ENCODE data around the gene STK33. TPM values are rescaled to one million over a fixed set of nuclear protein-coding genes. Genes with fewer than 3 reads are reported as not detected.

STK33 gene
- total RNA-seq, 2 donors from 2014 or later: 16.4 to 23.0 TPM

DNA sequence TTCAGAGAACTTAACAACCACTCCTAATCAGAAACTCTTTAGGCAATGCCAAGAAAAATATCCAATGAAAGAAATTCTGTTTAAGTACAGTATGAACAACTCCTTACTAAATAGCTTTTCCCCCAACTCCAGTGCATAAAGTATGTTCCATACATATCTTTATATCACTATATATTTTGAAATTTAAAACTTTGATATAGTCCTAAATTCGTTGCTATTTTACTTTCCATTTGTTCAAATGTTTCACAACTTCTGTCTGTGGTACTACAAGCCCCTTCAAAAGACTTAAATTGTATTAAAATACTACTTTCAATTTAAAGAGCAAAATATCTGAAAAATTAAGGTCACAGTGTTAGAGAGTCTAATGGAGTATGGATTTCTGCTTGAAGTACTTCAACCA is 52.6 kb downstream of the STK33 start:
- no peak overlapping the region for H3K4me3 ChIP-seq
- H3K36me3 ChIP-seq: no peaks in the 10 kb centered on the region
- H3K9me3 ChIP-seq: no peaks in the 10 kb centered on the region
- TF ChIP-seq, protein P1, sequence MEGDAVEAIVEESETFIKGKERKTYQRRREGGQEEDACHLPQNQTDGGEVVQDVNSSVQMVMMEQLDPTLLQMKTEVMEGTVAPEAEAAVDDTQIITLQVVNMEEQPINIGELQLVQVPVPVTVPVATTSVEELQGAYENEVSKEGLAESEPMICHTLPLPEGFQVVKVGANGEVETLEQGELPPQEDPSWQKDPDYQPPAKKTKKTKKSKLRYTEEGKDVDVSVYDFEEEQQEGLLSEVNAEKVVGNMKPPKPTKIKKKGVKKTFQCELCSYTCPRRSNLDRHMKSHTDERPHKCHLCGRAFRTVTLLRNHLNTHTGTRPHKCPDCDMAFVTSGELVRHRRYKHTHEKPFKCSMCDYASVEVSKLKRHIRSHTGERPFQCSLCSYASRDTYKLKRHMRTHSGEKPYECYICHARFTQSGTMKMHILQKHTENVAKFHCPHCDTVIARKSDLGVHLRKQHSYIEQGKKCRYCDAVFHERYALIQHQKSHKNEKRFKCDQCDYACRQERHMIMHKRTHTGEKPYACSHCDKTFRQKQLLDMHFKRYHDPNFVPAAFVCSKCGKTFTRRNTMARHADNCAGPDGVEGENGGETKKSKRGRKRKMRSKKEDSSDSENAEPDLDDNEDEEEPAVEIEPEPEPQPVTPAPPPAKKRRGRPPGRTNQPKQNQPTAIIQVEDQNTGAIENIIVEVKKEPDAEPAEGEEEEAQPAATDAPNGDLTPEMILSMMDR (IDR thresholded peaks at IDR 0.05): no peak
- H3K4me1 ChIP-seq: no peaks in the 10 kb centered on the region
- H3K27me3 ChIP-seq: no peaks in the 10 kb centered on the region
- DNase-seq (ENCODE audit: low spot score): no peak
- no peak overlapping the region for H3K27ac ChIP-seq

DNA sequence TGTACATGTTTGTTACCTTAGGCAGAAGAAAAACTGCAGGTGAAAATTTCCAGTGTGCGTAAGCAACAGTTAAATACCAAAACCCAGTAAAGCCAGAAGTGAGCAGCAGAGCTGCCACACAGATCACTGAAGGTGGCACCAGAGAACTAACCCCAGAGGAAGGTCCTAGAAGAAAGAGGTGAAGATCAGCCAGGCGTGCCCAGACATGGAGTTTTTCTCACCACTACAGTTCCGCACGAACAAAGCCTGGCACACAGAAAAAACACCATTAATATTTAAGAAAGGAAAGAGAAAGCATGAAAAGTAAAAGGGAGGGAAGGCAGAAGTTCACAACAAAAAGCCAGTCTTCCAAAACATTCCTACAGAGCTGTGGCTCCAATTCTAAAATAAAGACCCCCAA is 60.7 kb downstream of the STK33 start:
- no peak overlapping the region for H3K27ac ChIP-seq
- no peaks in the 10 kb centered on the region for H3K4me1 ChIP-seq
- no peaks in the 10 kb centered on the region for H3K9me3 ChIP-seq
- TF ChIP-seq, protein P1 (IDR thresholded peaks at IDR 0.05): no peak
- H3K4me3 ChIP-seq: no peak overlapping the region
- H3K36me3 ChIP-seq: no peaks in the 10 kb centered on the region
- no peaks in the 10 kb centered on the region for H3K27me3 ChIP-seq
- no peak for DNase-seq (ENCODE audit: low spot score)

DNA sequence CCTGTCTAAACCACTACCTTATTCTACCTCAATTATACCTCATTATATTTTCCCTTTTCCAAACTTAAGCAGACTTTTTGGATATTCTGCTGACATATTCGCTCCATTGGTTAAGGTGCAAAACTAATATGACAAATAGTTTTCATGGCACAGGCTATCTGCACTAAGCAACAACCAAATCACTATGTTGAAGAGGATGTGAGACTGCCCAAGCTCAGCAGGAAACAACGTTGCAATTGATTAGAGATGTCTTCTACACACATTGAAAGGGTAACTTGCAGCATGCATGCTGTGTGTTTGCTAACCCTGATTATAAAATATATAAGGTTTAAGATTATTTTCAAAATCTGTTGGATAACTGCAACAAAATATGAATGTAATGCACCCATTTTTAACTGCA is 61.6 kb downstream of the STK33 start:
- no peaks in the 10 kb centered on the region for H3K27me3 ChIP-seq
- no peak for DNase-seq (ENCODE audit: low spot score)
- no peak overlapping the region for H3K4me3 ChIP-seq
- H3K27ac ChIP-seq: no peak overlapping the region
- no peaks in the 10 kb centered on the region for H3K36me3 ChIP-seq
- no peaks in the 10 kb centered on the region for H3K4me1 ChIP-seq
- TF ChIP-seq, protein P1 (IDR thresholded peaks at IDR 0.05): no peak
- H3K9me3 ChIP-seq: no peaks in the 10 kb centered on the region

DNA sequence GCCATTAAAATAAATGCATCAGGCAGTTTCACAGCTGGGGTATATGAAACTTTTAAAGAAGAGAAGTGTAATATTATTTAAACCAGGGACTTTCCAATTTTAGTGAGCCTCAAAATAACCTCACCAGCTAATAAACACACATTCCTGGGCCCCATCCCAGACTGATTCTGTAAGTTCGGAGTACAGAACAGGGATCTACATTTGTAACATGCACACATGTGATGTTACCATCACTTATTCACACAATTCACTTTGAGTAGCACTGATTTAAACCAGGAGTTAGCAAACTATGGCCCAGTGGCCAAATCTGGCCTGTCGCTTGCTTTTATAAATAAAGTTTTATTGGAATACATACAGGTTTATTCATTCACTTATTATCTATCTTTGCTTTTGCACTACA is 62.0 kb downstream of the STK33 start:
- DNase-seq (ENCODE audit: low spot score): no peak
- H3K9me3 ChIP-seq: no peaks in the 10 kb centered on the region
- no peaks in the 10 kb centered on the region for H3K36me3 ChIP-seq
- no peaks in the 10 kb centered on the region for H3K27me3 ChIP-seq
- H3K4me3 ChIP-seq: no peak overlapping the region
- H3K4me1 ChIP-seq: no peaks in the 10 kb centered on the region
- TF ChIP-seq, protein P1 (IDR thresholded peaks at IDR 0.05): no peak
- H3K27ac ChIP-seq: no peak overlapping the region

DNA sequence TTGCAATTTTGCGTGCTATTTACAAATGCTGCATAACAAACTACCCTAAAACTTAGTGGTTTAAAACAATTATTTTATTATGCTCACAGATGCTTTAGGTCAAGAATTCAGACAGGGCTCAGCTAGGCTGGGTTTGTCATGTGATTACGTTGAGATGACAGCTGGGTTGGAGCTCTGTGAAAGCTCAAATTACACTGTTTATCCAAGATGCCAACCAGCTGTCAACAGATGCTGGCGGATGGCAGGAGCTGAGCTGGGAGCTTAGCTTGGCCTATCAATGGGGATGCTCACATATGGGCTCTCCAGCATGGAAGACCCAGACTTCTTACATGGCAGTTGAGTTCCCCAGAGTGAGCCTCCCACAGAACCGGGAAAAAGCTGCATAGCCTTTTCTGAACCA is 62.7 kb downstream of the STK33 start:
- H3K27me3 ChIP-seq: no peaks in the 10 kb centered on the region
- H3K4me1 ChIP-seq: no peaks in the 10 kb centered on the region
- TF ChIP-seq, protein P1 (IDR thresholded peaks at IDR 0.05): no peak
- H3K9me3 ChIP-seq: no peaks in the 10 kb centered on the region
- H3K27ac ChIP-seq: no peak overlapping the region
- DNase-seq (ENCODE audit: low spot score): no peak
- no peak overlapping the region for H3K4me3 ChIP-seq
- H3K36me3 ChIP-seq: no peaks in the 10 kb centered on the region

DNA sequence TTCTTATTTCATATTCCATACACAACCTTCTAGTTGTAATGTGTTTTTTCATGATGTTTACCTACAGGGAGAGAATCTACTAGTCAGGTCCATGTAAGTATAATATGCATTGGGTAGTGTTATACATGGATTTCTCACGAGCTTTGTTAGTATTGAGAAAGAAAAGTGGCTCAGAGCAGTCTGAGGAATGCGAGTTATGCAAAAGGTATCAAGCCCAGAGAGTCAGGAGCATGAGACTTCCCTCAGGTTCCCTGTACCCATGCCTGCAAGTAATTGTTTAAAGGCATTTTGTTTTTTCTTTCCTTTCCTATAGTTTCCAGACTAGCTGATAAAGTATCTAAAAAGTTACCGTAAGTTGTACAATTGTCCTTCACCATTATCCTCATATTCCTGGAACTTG is 66.1 kb downstream of the STK33 start:
- H3K4me1 ChIP-seq: no peaks in the 10 kb centered on the region
- no peak for DNase-seq (ENCODE audit: low spot score)
- H3K4me3 ChIP-seq: no peak overlapping the region
- no peaks in the 10 kb centered on the region for H3K36me3 ChIP-seq
- no peaks in the 10 kb centered on the region for H3K27me3 ChIP-seq
- no peaks in the 10 kb centered on the region for H3K9me3 ChIP-seq
- TF ChIP-seq, protein P1 (IDR thresholded peaks at IDR 0.05): no peak
- no peak overlapping the region for H3K27ac ChIP-seq

Measured in right atrium auricular region (tissue), 2 donors.